B cell (primary cell): Measurements from ENCODE around the gene DHRS12.

Source experiments
- EZH2 ChIP-seq: IDR thresholded peaks from 2 replicates; pipeline ENCODE4 v1.6.1; 2012; ENCODE audit warnings: borderline replicate concordance, low read depth, mild to moderate bottlenecking, moderate library complexity, low read length; ENCODE audit not compliant: insufficient read depth, poor library complexity, severe bottlenecking
- TF ChIP-seq, protein P1 (sequence below): fragments of 200-600 bp; IDR thresholded peaks from one replicate; pipeline ENCODE4 v1.8.0; 2022; ENCODE audit warnings: antibody characterized with exemption, mild to moderate bottlenecking

DNA sequence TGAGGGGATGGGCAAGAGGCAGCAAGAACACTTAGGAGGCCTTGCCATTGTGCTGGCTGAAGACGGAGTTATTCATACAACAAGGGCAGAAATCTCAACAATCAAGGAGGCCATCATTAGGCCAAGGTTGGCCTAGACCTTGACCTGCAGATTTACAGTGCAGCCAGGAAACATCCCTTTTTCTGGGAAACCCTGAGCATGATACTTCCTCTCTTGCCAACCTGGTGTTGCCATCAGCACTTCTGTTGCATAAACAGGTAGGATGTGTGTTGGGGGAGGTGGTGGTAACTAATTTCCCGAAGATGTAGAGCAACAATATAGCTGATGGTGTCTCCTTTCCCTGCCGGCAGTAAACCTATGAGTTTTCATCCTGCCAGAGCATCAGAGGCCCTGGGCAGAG lies 33.1 kb upstream of the DHRS12 start:
- TF ChIP-seq, protein P1, sequence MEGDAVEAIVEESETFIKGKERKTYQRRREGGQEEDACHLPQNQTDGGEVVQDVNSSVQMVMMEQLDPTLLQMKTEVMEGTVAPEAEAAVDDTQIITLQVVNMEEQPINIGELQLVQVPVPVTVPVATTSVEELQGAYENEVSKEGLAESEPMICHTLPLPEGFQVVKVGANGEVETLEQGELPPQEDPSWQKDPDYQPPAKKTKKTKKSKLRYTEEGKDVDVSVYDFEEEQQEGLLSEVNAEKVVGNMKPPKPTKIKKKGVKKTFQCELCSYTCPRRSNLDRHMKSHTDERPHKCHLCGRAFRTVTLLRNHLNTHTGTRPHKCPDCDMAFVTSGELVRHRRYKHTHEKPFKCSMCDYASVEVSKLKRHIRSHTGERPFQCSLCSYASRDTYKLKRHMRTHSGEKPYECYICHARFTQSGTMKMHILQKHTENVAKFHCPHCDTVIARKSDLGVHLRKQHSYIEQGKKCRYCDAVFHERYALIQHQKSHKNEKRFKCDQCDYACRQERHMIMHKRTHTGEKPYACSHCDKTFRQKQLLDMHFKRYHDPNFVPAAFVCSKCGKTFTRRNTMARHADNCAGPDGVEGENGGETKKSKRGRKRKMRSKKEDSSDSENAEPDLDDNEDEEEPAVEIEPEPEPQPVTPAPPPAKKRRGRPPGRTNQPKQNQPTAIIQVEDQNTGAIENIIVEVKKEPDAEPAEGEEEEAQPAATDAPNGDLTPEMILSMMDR = no peak
- TF ChIP-seq EZH2 = no peak
